Measurements from ENCODE around the gene C1orf94. TPM values are rescaled to one million over a fixed set of nuclear protein-coding genes. Genes with fewer than 3 reads are reported as not detected.

Gene C1orf94
- total and polyA plus RNA-seq, 2 of the 8 experiments (the other 6 are each of a cell fraction or from before 2014, with no cell fraction given), result 5.8 to 12.5 TPM

- no peaks in the 10 kb centered on the region for H3K9me3 ChIP-seq (ENCODE audit: insufficient read depth in 2 of 2, low read depth in 1 of 2, low read length in 1 of 2)
- FAIRE-seq (no peak), DNase-seq (ENCODE audit: low read depth in 1 of 2, low spot score in 2 of 2) (peak in 1 of 2 experiments; percentile 36)
- no peak overlapping the region for H2BK5ac ChIP-seq (ENCODE audit: low read depth, low read length)
- no peak overlapping the region for H3K9ac ChIP-seq (replicated peaks in 1 of 4; ENCODE audit: extremely low read depth in 1 of 4, low read depth in 3 of 4, low read length in 3 of 4)
- POLR2A ChIA-PET (ENCODE audit: partially characterized antibody), result no interaction called here
- H3K27ac ChIP-seq (ENCODE audit: low read depth, low read length), result no peak overlapping the region
- H2BK120ac ChIP-seq (replicated peaks; ENCODE audit: low read depth, low read length), result no peak overlapping the region
- H3K4me2 ChIP-seq (ENCODE audit: insufficient read depth in 1 of 2, low read depth in 2 of 2, low read length in 2 of 2), result no peak overlapping the region
- H3K79me1 ChIP-seq (ENCODE audit: low read depth, low read length), result peaks cover 2% of the 10 kb centered on the region; the same call in 1 of the 2 replicates
- H2BK15ac ChIP-seq (ENCODE audit: low read length), result no peak overlapping the region
- H3K4me3 ChIP-seq (ENCODE audit: extremely low read depth in 1 of 4, insufficient read depth in 2 of 4, low read depth in 3 of 4, low read length in 4 of 4), result no peak overlapping the region
- H3K14ac ChIP-seq (ENCODE audit: insufficient read length), result no peak overlapping the region
- H4K5ac ChIP-seq (ENCODE audit: insufficient read length, low read depth, low read length), result no peak overlapping the region
- no peak overlapping the region for H3K23ac ChIP-seq (ENCODE audit: insufficient read length)
- no peak overlapping the region for H2BK20ac ChIP-seq (ENCODE audit: low read length)
- no peak overlapping the region for H2AFZ ChIP-seq (ENCODE audit: low read length)
- no peak overlapping the region for H3K56ac ChIP-seq (replicated peaks; ENCODE audit: insufficient read length, low read depth, low read length)
- H3K36me3 ChIP-seq (ENCODE audit: control insufficient read depth in 2 of 4, insufficient read depth in 4 of 4, low read length in 3 of 4), result no peaks in the 10 kb centered on the region; a peak in 2 of 8 replicates
- no peak overlapping the region for H2BK12ac ChIP-seq (ENCODE audit: low read depth, low read length)
- no peak overlapping the region for H2AK5ac ChIP-seq (ENCODE audit: low read depth, low read length)
- no peak for TF ChIP-seq SP2 (IDR thresholded peaks at IDR 0.05; ENCODE audit: low read length)
- no peak for TF ChIP-seq CEBPB (IDR thresholded peaks at IDR 0.05; ENCODE audit: low read depth, low read length)
- no peak for TF ChIP-seq NRF1 (IDR thresholded peaks at IDR 0.05; ENCODE audit: low read depth, low read length)
- no peak for TF ChIP-seq JUND (IDR thresholded peaks at IDR 0.05; ENCODE audit: low read length)
- TF ChIP-seq SUZ12 (IDR thresholded peaks at IDR 0.05; ENCODE audit: low read length), result no peak
- no peak for TF ChIP-seq SIRT6 (IDR thresholded peaks at IDR 0.05; ENCODE audit: low read length)
- H4K20me1 ChIP-seq (replicated peaks in 1 of 2; ENCODE audit: control insufficient read depth in 1 of 2, insufficient read depth in 2 of 2, low read length in 2 of 2), result peaks cover 6 to 12% of the 10 kb centered on the region in 2 experiments
- no peak overlapping the region for H3K18ac ChIP-seq (ENCODE audit: extremely low read depth, low read length)
- no peak overlapping the region for H4K8ac ChIP-seq (ENCODE audit: extremely low read depth, insufficient read depth, low read length)
- H3K23me2 ChIP-seq (ENCODE audit: low read depth, low read length), result no peaks in the 10 kb centered on the region; the same call in 1 of the 2 replicates
- no peaks in the 10 kb centered on the region for H3K27me3 ChIP-seq (replicated peaks in 1 of 4; ENCODE audit: control insufficient read depth in 3 of 4, extremely low read depth in 1 of 4, insufficient read depth in 3 of 4, low read length in 3 of 4)
- H3K4me1 ChIP-seq (replicated peaks in 1 of 4; ENCODE audit: control insufficient read depth in 3 of 4, insufficient read depth in 4 of 4, low read length in 3 of 4), result no peaks in the 10 kb centered on the region
- 87% methylated on average over 14 of the region's 15 CpGs; no CpG with 5 or more reads in 1 of the 2 experiments for WGBS, 2 experiments (ENCODE audit: extremely low coverage in 1 of 2, insufficient coverage in 1 of 2, insufficient read length in 1 of 2, insufficient replicate concordance in 2 of 2, low coverage in 1 of 2, low lambda C conversion rate in 2 of 2, missing lambda C conversion rate in 1 of 2)
- H3K79me2 ChIP-seq (ENCODE audit: control insufficient read depth in 1 of 2, insufficient read depth in 2 of 2, low read length in 2 of 2), result peaks cover 0 to 2% of the 10 kb centered on the region in 2 experiments; a peak in 1 of 4 replicates
- CTCF ChIA-PET (ENCODE audit: partially characterized antibody), result interaction anchor here (1.0 to 1.4 kb wide), 2 partner anchors 13 to 14 kb away, joined by 3 read pairs; no protein-coding TSS in a partner anchor
- no peak overlapping the region for H4K91ac ChIP-seq (replicated peaks; ENCODE audit: insufficient read length, low read length)
- no peak overlapping the region for H3K4ac ChIP-seq (replicated peaks; ENCODE audit: insufficient read length, low read depth, low read length)
These were observed 49.4 kb upstream of the C1orf94 start for GRCh38 chr1:34127006-34128000.

All from H1 (cell line).